GM21515 (cell line): ENCODE data around the gene WIF1.

ENCODE experiments used
- ATAC-seq: cut with Tn5 transposase; IDR thresholded peaks from one replicate; pipeline ENCODE4 v1.9.1; 2021; ENCODE audit not compliant: unreplicated experiment

Gene WIF1

GRCh38 chr12:65023485-65023884 is 97.6 kb downstream of the WIF1 start:
- ATAC-seq: no peak

- ATAC-seq: no peak
Observed at GRCh38 chr12:65022960-65023359, 98.1 kb downstream of the WIF1 start.

DNA sequence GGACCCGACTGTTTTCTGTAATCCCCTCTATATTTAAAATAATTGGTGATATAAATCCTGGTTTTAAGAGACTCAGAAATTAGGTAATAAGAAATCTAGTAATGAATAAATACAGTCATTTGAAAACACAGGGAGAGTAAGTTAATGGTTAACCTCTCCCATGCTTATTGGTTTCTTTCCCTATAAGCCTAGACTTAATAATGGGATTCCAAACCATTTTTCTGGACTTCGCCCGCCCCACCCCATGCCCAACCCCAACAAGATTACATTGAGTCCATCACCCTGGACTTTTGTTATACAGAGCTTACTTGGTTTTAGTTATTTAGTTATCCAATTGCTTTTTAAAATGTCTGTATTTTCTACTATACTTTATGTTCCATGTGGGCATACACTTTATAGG is 98.7 kb downstream of the WIF1 start:
- ATAC-seq: no peak

GRCh38 chr12:65019696-65020234 is 101.3 kb downstream of the WIF1 start:
- ATAC-seq: no peak

GRCh38 chr12:65016881-65017650 is 104.0 kb downstream of the WIF1 start:
- ATAC-seq: no peak

DNA sequence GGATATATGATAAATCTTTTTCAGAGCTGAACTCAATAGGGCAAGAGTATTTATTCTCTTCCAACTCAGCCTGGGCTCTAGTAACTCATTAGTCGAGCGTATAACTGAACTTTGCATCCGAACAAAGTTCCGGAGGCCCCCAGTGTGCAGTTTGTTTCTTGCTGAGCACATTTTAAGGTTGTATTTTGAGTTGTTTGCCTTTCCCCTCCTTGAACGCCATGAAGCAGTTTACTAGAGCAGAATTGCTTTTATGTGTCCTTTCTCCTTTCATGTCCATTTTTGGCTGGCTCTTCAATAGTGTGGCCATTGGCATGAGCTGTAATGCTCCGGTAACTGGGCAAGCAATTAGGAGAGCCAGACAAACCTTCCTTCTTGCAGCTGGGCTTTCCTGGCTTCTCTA is 105.3 kb downstream of the WIF1 start:
- ATAC-seq: no peak

DNA sequence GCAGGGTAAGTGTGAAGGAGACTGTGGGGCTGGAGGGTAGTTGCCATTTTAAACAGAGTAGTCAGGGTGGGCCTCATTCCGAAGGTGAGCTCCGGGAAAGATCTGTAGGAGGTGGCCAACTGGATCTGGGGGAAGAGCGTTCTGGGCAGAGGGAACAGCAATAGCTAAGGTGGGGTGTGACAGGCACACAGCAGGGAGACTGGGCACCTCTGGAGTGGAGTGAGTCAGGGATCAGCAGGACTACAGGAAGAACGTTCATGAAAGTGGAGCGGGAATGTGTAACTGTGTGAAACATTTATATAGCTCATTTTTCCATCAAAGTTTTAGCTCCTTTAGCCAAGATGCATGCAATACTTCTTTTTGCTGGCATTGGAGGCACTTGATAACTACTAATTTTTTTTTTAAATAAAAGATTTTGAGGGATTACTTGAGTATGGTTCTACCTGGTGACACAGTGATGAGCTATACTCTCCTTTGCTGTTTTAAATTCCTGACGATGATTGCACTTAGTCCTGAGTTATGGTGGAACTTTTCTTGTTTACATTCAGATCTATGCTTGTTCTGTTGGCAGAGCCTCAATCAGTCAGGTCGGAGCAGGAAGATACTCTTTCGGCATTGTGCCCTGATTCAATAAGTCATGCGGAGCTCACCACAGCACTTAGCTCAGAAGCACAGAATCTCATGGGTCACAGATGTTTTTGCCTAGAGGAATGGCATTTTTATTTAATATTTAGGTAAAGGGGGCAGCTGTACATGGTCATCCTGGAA is 106.4 kb downstream of the WIF1 start:
- no peak for ATAC-seq

DNA sequence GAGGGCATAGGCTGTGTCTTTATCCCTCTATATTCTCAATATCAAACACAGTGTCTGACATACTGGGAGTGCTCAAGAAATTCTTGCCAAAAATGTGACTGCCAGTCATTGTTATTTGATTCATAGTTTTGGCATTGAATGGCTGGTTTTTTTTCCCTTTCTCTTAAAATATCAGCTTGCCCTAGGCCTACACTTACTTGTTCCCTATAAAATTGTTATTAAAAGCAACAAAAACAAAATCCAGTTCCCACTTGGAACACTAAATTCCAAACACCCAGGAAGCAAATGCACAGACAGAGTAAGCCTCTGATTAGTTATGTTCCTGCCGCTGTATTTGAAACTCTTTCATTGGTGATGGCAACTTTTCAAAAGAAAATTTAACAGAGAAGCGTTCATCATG is 110.7 kb downstream of the WIF1 start:
- ATAC-seq: no peak

- ATAC-seq: no peak
Observed at GRCh38 chr12:65005716-65006115, 115.4 kb downstream of the WIF1 start.

GRCh38 chr12:65004270-65004669 is 116.8 kb downstream of the WIF1 start:
- ATAC-seq: no peak
